Activated CD4-positive, alpha-beta memory T cell treated with anti-CD3 and anti-CD28 coated beads for 36 hours (primary cell): ENCODE measurements around the gene COL7A1. TPM values are rescaled to one million over a fixed set of nuclear protein-coding genes. Genes with fewer than 3 reads are reported as not detected.

Experiments
- CTCF ChIA-PET: fragments of 350-600 bp; sonication (Branson Sonifier 250); formaldehyde crosslinking; loops from one replicate; lab custom pipeline; 2021; ENCODE audit warnings: antibody characterized with exemption, inconsistent platforms; lab: Charles Lee
- POLR2A ChIA-PET: fragments of 350-600 bp; sonication (Branson Sonifier 250); formaldehyde crosslinking; loops from one replicate; lab custom pipeline; 2021; ENCODE audit warnings: antibody characterized with exemption; lab: Charles Lee
- DNase-seq: peaks from one replicate; pipeline ENCODE4 v3.0.0-alpha.2; 2020
- H3K27ac Mint-ChIP-seq: one replicate; pipeline ENCODE4 v1.8.0; 2021; ENCODE audit warnings: mixed read lengths
- H3K27me3 Mint-ChIP-seq: one replicate; pipeline ENCODE4 v1.8.0; 2021; ENCODE audit warnings: mixed read lengths
- H3K36me3 Mint-ChIP-seq: one replicate; pipeline ENCODE4 v1.8.0; 2021; ENCODE audit warnings: mixed read lengths
- H3K4me1 Mint-ChIP-seq: one replicate; pipeline ENCODE4 v1.8.0; 2021; ENCODE audit warnings: low read depth, mixed read lengths
- H3K4me3 Mint-ChIP-seq: one replicate; pipeline ENCODE4 v1.8.0; 2021; ENCODE audit warnings: mild to moderate bottlenecking, mixed read lengths
- H3K9me3 Mint-ChIP-seq: one replicate; pipeline ENCODE4 v1.8.0; 2021; ENCODE audit warnings: mixed read lengths
- intact Hi-C: fragments of 100-400 bp; cut with micrococcal nuclease; formaldehyde crosslinking; loops from one replicate; pipeline ENCODE4 v1.15.1; 2023
- total RNA-seq, 2 experiments: library from RNA; stranded (reverse); gene quantifications; one replicate each; pipeline ENCODE4 v1.2.3, GENCODE V29; 2021

COL7A1 gene
- total RNA-seq, 2 experiments from 2014 or later: 1.1 TPM

GRCh38 chr3:48566401-48566760 lies 28.7 kb downstream of the COL7A1 start:
- Mint-ChIP-seq H3K27me3 (no peaks in the 10 kb centered on the region), H3K9me3 (no peaks in the 10 kb centered on the region), H3K36me3 (no peaks in the 10 kb centered on the region), H3K4me1 (peaks cover 3% of the 10 kb centered on the region), H3K27ac (no peak overlapping the region), H3K4me3 (no peak overlapping the region)
- ChIA-PET CTCF (no interaction called here), POLR2A (no interaction called here)
- intact Hi-C loops: no loop called here
- no peak for DNase-seq

GRCh38 chr3:48565591-48566400 lies 29.3 kb downstream of the COL7A1 start:
- DNase-seq: peak; percentile 30
- Mint-ChIP-seq H3K9me3 (no peaks in the 10 kb centered on the region), H3K27me3 (no peaks in the 10 kb centered on the region), H3K27ac (no peak overlapping the region), H3K4me3 (no peak overlapping the region), H3K36me3 (no peaks in the 10 kb centered on the region), H3K4me1 (peaks cover 3% of the 10 kb centered on the region)
- ChIA-PET CTCF (interaction anchor here (0.6 kb wide), 1 partner anchor 130 kb away, joined by 3 read pairs; no protein-coding TSS in a partner anchor), POLR2A (no interaction called here)
- intact Hi-C loops: no loop called here

DNA sequence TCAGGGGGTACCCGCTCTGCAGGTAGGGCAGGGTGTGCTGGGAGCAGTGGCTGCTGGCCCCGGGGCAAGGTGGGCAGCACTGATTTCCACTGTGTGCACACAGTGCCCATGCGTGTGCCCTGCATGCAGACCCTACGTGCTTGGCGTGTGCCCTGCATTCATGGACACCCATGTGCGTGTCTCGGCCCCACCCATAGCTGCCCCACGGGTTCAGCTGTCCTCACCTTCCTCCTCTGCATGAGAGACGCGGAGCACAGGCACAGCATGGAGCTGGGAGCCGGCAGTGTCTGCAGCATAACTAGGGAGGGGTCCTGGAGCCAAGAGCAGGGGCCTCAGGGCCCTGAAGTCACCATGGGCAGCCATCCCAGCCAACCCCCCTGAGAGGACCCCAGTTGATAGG lies 29.9 kb downstream of the COL7A1 start:
- no peaks in the 10 kb centered on the region for H3K36me3 Mint-ChIP-seq
- H3K9me3 Mint-ChIP-seq: no peaks in the 10 kb centered on the region
- POLR2A ChIA-PET: no interaction called here
- DNase-seq: no peak
- intact Hi-C loops: no loop called here
- no peak overlapping the region for H3K27ac Mint-ChIP-seq
- CTCF ChIA-PET: interaction anchor here (0.6 kb wide), 1 partner anchor 129 kb away, joined by 3 read pairs; no protein-coding TSS in a partner anchor
- H3K4me1 Mint-ChIP-seq: peaks cover 3% of the 10 kb centered on the region
- H3K4me3 Mint-ChIP-seq: no peak overlapping the region
- no peaks in the 10 kb centered on the region for H3K27me3 Mint-ChIP-seq

DNA sequence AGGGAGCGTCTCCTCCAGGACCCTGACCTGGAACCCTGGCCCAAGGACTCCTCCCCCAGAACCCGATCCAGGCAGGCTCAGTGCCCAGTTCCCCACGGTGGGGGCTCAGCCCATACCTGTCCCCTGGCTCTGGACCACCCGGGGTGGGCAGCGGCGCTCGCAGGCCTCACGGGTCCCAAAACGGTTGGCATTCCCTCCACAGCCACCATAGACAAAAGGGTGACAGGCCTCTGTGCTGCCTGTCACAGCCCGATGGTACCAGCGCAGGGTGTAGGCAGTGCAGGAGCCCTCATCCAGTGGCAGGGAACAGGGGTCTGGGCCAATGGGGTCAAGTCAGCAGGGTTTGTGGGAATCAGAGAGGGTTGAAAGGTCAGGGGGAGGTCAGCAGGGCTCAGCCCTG lies 30.5 kb downstream of the COL7A1 start:
- Mint-ChIP-seq H3K4me3 (no peak overlapping the region), H3K9me3 (no peaks in the 10 kb centered on the region), H3K27ac (no peak overlapping the region), H3K27me3 (no peaks in the 10 kb centered on the region), H3K36me3 (no peaks in the 10 kb centered on the region), H3K4me1 (peaks cover 3% of the 10 kb centered on the region)
- ChIA-PET POLR2A (no interaction called here), CTCF (no interaction called here)
- no peak for DNase-seq
- intact Hi-C loops: no loop called here

DNA sequence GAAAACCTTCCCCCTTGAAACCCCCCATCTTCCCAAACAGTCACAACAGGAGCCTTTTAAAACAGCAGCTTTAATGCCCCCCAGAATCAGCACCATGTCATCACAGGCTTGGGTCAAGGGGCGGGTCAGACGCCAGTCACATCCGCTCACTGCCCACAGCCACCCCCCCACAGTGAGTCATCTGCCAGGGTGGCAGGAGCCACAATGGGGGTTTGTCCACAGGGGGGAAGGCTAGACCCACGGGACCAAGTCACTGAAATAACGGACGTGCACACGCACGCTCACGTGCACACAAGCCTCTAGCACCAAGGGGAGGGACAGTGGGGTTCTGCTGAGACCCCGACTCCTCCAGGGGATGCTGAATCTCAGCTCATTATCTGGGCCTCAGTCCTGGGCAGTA lies 31.1 kb downstream of the COL7A1 start:
- intact Hi-C loops: no loop called here
- Mint-ChIP-seq H3K4me3 (no peak overlapping the region), H3K36me3 (no peaks in the 10 kb centered on the region), H3K27me3 (no peaks in the 10 kb centered on the region), H3K27ac (no peak overlapping the region), H3K4me1 (peaks cover 3% of the 10 kb centered on the region), H3K9me3 (no peaks in the 10 kb centered on the region)
- POLR2A ChIA-PET: no interaction called here
- DNase-seq: peak; percentile 55
- CTCF ChIA-PET: interaction anchor here (1.2 kb wide), 1 partner anchor 163 kb away, joined by 4 read pairs; no protein-coding TSS in a partner anchor

GRCh38 chr3:48563382-48563918 lies 31.7 kb downstream of the COL7A1 start, which contains the start of gene UCN2:
UCN2 (minus strand) TSS chr3:48563781; CDS start chr3:48563124, 657 bp downstream.
- intact Hi-C loops: no loop called here
- CTCF ChIA-PET: interaction anchor here (1.2 kb wide), 1 partner anchor 163 kb away, joined by 4 read pairs; no protein-coding TSS in a partner anchor
- POLR2A ChIA-PET: no interaction called here
- Mint-ChIP-seq H3K36me3 (no peaks in the 10 kb centered on the region), H3K9me3 (no peaks in the 10 kb centered on the region), H3K27me3 (no peaks in the 10 kb centered on the region), H3K4me3 (no peak within 1 kb of the TSS), H3K4me1 (peaks cover 5% of the 10 kb centered on the region), H3K27ac (no peak within 1 kb of the TSS)
- no peak for DNase-seq

- no peak overlapping the region for H3K27ac Mint-ChIP-seq
- CTCF ChIA-PET: interaction anchor here (1.0 to 1.9 kb wide), 3 partner anchors 127 to 162 kb away, joined by 3 to 7 read pairs (median 4); no protein-coding TSS in a partner anchor
- no peaks in the 10 kb centered on the region for H3K36me3 Mint-ChIP-seq
- POLR2A ChIA-PET: interaction anchor here (0.6 kb wide), 1 partner anchor 194 kb away, joined by 3 read pairs; no protein-coding TSS in a partner anchor
- no peaks in the 10 kb centered on the region for H3K27me3 Mint-ChIP-seq
- no peak overlapping the region for H3K4me3 Mint-ChIP-seq
- H3K9me3 Mint-ChIP-seq: no peaks in the 10 kb centered on the region
- intact Hi-C loops: no loop called here
- no peak for DNase-seq
- H3K4me1 Mint-ChIP-seq: peaks cover 9% of the 10 kb centered on the region
These were observed 32.6 kb downstream of the COL7A1 start for GRCh38 chr3:48562367-48563095.

DNA sequence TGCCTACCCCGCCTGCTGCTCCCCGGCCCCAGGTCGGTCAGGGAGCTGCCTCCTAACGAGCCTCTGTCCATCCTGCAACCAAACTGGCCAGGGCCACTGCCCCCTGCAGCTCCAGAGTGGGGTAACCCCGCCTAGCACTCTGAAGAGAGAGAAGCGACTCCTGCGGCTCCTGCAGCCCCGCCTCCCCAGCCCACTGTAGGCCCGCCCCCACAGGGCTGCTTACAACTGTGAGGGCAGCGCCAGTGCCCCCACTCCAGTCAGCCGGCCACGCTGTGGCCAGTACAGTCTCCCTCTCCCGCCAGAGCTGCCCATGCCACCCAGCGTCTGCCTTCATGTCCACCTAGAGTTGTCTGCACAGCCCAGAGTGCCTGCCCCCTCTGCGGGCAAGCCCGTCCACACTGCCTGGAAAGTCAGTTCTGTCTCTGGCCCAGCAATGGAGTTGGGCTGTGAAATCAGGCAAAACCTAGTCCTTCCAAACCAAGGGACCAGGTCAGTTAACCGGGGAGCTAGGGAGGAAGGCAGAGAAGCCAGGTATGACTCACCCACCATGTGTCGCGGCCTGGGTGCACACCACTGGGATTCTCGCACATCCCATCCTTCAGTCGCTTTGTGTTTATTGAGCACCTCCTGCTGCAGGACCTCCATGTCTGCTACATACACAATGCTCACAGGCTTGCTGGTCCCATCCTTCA lies 33.9 kb downstream of the COL7A1 start:
- Mint-ChIP-seq H3K27me3 (no peaks in the 10 kb centered on the region), H3K4me3 (no peak overlapping the region), H3K27ac (no peak overlapping the region), H3K9me3 (no peaks in the 10 kb centered on the region), H3K36me3 (peaks cover 3% of the 10 kb centered on the region), H3K4me1 (peaks cover 9% of the 10 kb centered on the region)
- ChIA-PET CTCF (interaction anchor here (0.8 to 5.6 kb wide), 3 partner anchors 12 to 161 kb away, joined by 3 to 58 read pairs (median 7); no protein-coding TSS in a partner anchor), POLR2A (no interaction called here)
- intact Hi-C loops: no loop called here
- no peak for DNase-seq

GRCh38 chr3:48560648-48561018 lies 34.5 kb downstream of the COL7A1 start:
- intact Hi-C loops: no loop called here
- H3K4me3 Mint-ChIP-seq: no peak overlapping the region
- H3K9me3 Mint-ChIP-seq: no peaks in the 10 kb centered on the region
- ChIA-PET POLR2A (no interaction called here), CTCF (interaction anchor here (0.6 to 5.6 kb wide), 5 partner anchors 12 to 161 kb away, joined by 3 to 58 read pairs (median 3); partner anchors contain the start of gene SLC26A6)
- H3K36me3 Mint-ChIP-seq: peaks cover 3% of the 10 kb centered on the region
- H3K27ac Mint-ChIP-seq: no peak overlapping the region
- peaks cover 10% of the 10 kb centered on the region for H3K4me1 Mint-ChIP-seq
- no peak for DNase-seq
- no peaks in the 10 kb centered on the region for H3K27me3 Mint-ChIP-seq

GRCh38 chr3:48558493-48559134 lies 36.5 kb downstream of the COL7A1 start:
- ChIA-PET CTCF (interaction anchor here (0.6 to 5.6 kb wide), 14 partner anchors 9 to 547 kb away, joined by 3 to 58 read pairs (median 8); partner anchors contain the start of genes CCDC51, SLC26A6, TMA7 and UQCRC1), POLR2A (interaction anchor here (1.0 to 1.7 kb wide), 2 partner anchors 77 to 91 kb away, joined by 3 to 7 read pairs; partner anchors contain the start of gene SLC26A6)
- Mint-ChIP-seq H3K4me1 (peaks cover 16% of the 10 kb centered on the region), H3K4me3 (peak overlapping the region; percentile 17), H3K9me3 (no peaks in the 10 kb centered on the region), H3K27ac (no peak overlapping the region), H3K27me3 (no peaks in the 10 kb centered on the region), H3K36me3 (peaks cover 3% of the 10 kb centered on the region)
- intact Hi-C loops: loop anchor here (1.0 to 5.0 kb wide), 3 partner anchors 77 to 127 kb away; partner anchors contain the start of genes NCKIPSD and SLC26A6
- no peak for DNase-seq
